ENCODE results near the gene ELAC2. TPM values are rescaled to one million over a fixed set of nuclear protein-coding genes. Genes with fewer than 3 reads are reported as not detected.

Gene ELAC2
- total RNA-seq, 1 donor from 2014 or later = 112 TPM

DNA sequence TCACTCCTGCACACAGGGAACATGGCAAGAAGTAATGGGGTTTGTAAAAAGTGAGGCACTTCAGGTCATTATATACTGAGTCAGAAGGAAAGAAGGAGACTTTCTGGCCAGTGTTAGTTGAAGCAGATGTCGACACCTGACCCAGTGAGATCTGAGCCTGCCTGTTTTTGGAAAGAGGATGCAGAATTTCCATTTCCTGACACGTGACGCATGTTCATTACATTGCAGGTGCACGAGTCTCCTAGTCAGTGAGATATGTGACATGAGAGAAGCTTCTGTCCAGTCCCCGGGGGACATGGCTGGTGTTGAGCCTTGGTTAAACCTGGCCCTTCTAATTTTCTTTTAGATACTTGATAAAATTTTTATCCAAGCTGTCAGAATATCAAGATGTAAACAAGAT is 62.3 kb downstream of the ELAC2 start:
- DNase-seq (ENCODE audit: low read depth, low spot score) = no peak

GRCh38 chr17:12953156-12953555 is 64.7 kb downstream of the ELAC2 start:
- no peak for DNase-seq (ENCODE audit: low read depth, low spot score)

- no peak for DNase-seq (ENCODE audit: low read depth, low spot score)
These were observed 65.8 kb downstream of the ELAC2 start for GRCh38 chr17:12952012-12952411.

DNA sequence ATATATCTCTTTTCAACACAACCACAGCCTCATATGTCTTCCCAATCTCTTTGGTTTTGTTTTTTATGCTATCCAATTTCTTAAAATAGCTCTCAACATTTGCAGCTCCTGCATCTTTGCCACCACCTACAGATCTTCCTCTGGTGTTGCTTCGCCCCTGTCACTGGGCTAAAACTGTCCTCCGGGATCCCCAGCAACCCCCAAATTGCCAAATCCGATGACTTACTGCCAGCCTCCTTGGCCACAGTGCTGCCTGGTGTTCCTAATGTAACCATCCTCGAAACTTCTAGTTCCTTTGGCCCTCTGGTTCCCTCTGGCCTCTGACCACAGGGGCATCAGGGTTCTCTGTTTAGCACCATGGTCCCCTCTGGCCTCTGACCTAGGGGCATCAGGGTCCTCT is 70.8 kb downstream of the ELAC2 start:
- no peak for DNase-seq (ENCODE audit: low read depth, low spot score)

Other genes with a start within 250 kb of the ELAC2 start
- 0.28 and 0.53 TPM in 2 replicates for gene ARHGAP44, start 228.5 kb downstream of the ELAC2 start, total RNA-seq

Measured in pulmonary artery endothelial cell (primary cell).